PC-3 (cell line): ENCODE data around the gene GRID2IP.
"Not testable (repeated sequence)": the region's sequence is repeated elsewhere in the genome, so short reads cannot be mapped to it uniquely, and the experiment has no call there.

ENCODE experiments used
- EZH2 ChIP-seq: fragments of 300-600 bp; sonication (generic); IDR thresholded peaks from one replicate; pipeline ENCODE4 v1.6.1; 2017; ENCODE audit warnings: antibody characterized with exemption, mild to moderate bottlenecking, low read length; ENCODE audit not compliant: unreplicated experiment
- TF ChIP-seq, protein P1 (sequence below): fragments of 300-600 bp; sonication (generic); conservative IDR thresholded peaks from 2 replicates; pipeline ENCODE4 v1.5.1; 2017; ENCODE audit warnings: antibody characterized with exemption, low read depth, mild to moderate bottlenecking, low read length

DNA sequence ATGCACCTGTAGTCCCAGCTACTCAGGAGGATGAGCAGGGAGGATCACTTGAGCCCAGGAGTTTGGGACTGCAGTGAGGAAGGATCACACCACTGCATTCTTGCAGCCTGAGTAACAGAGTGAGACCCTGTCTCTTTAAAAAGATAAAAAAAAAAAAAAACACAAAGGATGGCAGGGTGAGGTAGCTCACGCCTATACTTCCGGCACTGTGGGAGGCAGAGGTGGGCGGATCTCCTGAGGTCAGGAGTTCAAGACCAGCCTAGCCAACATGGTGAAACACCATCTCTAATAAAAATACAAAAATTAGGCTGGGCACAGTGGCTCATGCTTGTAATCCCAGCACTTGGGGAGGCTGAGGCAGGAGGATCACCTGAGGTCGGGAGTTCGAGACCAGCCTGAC, 87.7 kb downstream of the GRID2IP start:
- TF ChIP-seq, protein P1, sequence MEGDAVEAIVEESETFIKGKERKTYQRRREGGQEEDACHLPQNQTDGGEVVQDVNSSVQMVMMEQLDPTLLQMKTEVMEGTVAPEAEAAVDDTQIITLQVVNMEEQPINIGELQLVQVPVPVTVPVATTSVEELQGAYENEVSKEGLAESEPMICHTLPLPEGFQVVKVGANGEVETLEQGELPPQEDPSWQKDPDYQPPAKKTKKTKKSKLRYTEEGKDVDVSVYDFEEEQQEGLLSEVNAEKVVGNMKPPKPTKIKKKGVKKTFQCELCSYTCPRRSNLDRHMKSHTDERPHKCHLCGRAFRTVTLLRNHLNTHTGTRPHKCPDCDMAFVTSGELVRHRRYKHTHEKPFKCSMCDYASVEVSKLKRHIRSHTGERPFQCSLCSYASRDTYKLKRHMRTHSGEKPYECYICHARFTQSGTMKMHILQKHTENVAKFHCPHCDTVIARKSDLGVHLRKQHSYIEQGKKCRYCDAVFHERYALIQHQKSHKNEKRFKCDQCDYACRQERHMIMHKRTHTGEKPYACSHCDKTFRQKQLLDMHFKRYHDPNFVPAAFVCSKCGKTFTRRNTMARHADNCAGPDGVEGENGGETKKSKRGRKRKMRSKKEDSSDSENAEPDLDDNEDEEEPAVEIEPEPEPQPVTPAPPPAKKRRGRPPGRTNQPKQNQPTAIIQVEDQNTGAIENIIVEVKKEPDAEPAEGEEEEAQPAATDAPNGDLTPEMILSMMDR = not testable (repeated sequence)
- TF ChIP-seq EZH2 = not testable (repeated sequence)
